Measurements from ENCODE around the gene PARVG.

The PARVG gene

DNA sequence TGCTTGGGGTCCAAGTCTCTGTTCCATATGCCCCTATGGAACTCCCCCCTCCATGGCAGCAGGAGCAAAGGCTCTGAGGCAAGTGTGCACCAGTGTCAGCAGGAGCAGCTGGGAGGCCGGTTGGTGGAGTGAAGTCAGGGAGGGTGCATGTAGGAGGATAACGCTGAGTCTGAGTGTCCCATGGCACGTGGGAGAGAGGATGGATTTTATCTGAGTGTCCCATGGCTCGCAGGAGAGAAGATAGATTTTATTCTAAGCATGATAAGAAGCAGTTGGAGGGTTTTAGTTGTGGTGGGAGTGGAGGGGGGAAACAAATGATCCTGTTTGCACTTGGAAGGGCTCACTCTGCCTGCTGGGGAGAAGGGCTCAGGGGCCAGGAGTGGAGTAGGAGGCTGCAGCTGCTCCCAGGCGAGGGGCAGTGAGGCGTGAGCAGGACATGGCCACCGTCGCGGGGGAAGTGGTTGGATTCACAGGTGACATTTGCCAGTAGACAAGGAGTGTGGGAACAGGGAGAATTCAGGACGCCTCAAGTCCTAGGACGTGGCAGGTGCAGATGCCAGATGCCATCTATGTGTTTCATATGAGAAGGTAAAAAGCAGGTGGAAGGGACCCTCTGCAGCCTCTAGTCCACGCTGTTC, 33.6 kb upstream of the PARVG start:
- Histone ChIP-seq H3K23ac (ENCODE audit: low read length) (no peak overlapping the region), H2AFZ (ENCODE audit: insufficient read depth, low read length, poor library complexity) (no peak overlapping the region), H3K79me2 (ENCODE audit: control insufficient read depth, insufficient read depth, low read length, poor library complexity) (no peaks in the 10 kb centered on the region), H2BK120ac (ENCODE audit: insufficient read depth, low read length, poor library complexity) (no peak overlapping the region), H4K8ac (ENCODE audit: low read depth, low read length) (no peak overlapping the region), H3K27me3 (ENCODE audit: insufficient read depth, low read length) (peaks cover 10% of the 10 kb centered on the region), H3K9ac (ENCODE audit: low read length) (no peak overlapping the region), H3K4me3 (ENCODE audit: low read depth, low read length) (no peak overlapping the region), H2AK5ac (ENCODE audit: low read length) (no peak overlapping the region), H2BK12ac (ENCODE audit: low read length) (no peak overlapping the region), H3K36me3 (ENCODE audit: control insufficient read depth in 1 of 2, insufficient read depth in 2 of 2, low read length in 2 of 2) (no peaks in the 10 kb centered on the region), H3K18ac (ENCODE audit: low read length) (no peak overlapping the region), H2BK5ac (ENCODE audit: low read depth, low read length, poor library complexity) (no peak overlapping the region), H4K91ac (ENCODE audit: low read depth, low read length) (no peak overlapping the region), H3K4me1 (ENCODE audit: control insufficient read depth in 1 of 2, insufficient read depth in 2 of 2, low read length in 2 of 2) (peaks cover 0 to 2% of the 10 kb centered on the region in 2 experiments), H3K27ac (ENCODE audit: low read depth, low read length) (no peak overlapping the region), H3K4ac (ENCODE audit: low read depth, low read length) (no peak overlapping the region), H4K12ac (ENCODE audit: low read depth, low read length) (no peak overlapping the region), H3K4me2 (ENCODE audit: low read length) (no peak overlapping the region), H3K79me1 (ENCODE audit: low read length) (no peaks in the 10 kb centered on the region), H3K14ac (ENCODE audit: low read length) (no peak overlapping the region), H3K9me3 (ENCODE audit: insufficient read depth, low read depth, low read length) (peaks cover 9% of the 10 kb centered on the region)
- WGBS (ENCODE audit: extremely low coverage, insufficient coverage, insufficient read length), result no CpG with 5 or more reads among the region's 12 CpGs
- no peak for DNase-seq

DNA sequence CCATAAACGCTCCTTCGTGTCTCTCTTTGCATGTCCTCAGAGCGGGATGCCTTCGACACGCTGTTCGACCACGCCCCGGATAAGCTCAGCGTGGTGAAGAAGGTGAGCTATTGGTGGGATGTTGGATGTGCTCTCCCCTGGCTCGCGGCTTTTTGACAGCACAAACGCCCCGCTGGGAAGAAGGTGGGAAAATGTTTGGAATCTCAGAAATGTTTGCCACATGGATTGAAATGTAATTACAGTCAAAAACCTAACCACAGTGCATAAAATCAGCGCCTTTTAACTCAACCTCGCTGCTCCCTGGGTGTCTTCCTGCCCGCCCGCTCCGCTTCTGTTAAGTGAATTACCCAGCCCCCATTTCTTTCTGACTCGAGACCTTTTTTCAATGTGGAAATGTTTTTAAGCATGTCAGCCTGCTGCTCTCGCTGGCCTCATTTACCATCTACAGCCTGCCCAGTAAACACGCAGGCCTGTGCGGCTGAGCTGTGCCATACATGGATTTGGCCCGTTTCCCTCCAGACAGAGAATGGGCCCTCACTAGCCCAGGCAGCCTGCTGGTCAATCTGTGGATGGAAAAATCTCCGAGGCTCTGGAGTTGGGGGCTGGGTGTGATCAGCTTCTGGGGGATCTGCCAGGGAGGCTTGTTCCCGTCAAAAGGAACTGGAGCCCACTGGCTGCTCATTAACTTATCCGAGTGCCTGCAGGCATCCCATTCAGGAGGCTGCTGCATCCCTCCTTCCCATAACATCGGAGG, 32.7 kb upstream of the PARVG start:
- H3K36me3 ChIP-seq (ENCODE audit: control insufficient read depth in 1 of 2, insufficient read depth in 2 of 2, low read length in 2 of 2), result no peaks in the 10 kb centered on the region
- H4K91ac ChIP-seq (ENCODE audit: low read depth, low read length), result no peak overlapping the region
- H3K4ac ChIP-seq (ENCODE audit: low read depth, low read length), result no peak overlapping the region
- H4K12ac ChIP-seq (ENCODE audit: low read depth, low read length), result peak overlapping the region; percentile 10
- H3K18ac ChIP-seq (ENCODE audit: low read length), result no peak overlapping the region
- H3K4me2 ChIP-seq (ENCODE audit: low read length), result no peak overlapping the region
- H3K27me3 ChIP-seq (ENCODE audit: insufficient read depth, low read length), result peaks cover 10% of the 10 kb centered on the region
- no peak overlapping the region for H2AK5ac ChIP-seq (ENCODE audit: low read length)
- H4K8ac ChIP-seq (ENCODE audit: low read depth, low read length), result no peak overlapping the region
- H3K9me3 ChIP-seq (ENCODE audit: insufficient read depth, low read depth, low read length), result peaks cover 9% of the 10 kb centered on the region
- no peak overlapping the region for H3K9ac ChIP-seq (ENCODE audit: low read length)
- no peaks in the 10 kb centered on the region for H3K79me2 ChIP-seq (ENCODE audit: control insufficient read depth, insufficient read depth, low read length, poor library complexity)
- WGBS (ENCODE audit: extremely low coverage, insufficient coverage, insufficient read length), result no CpG with 5 or more reads among the region's 27 CpGs
- DNase-seq, result no peak
- H3K27ac ChIP-seq (ENCODE audit: low read depth, low read length), result no peak overlapping the region
- no peak overlapping the region for H2BK12ac ChIP-seq (ENCODE audit: low read length)
- H2BK120ac ChIP-seq (ENCODE audit: insufficient read depth, low read length, poor library complexity), result no peak overlapping the region
- no peak overlapping the region for H2AFZ ChIP-seq (ENCODE audit: insufficient read depth, low read length, poor library complexity)
- peaks cover 0 to 2% of the 10 kb centered on the region in 2 experiments for H3K4me1 ChIP-seq (ENCODE audit: control insufficient read depth in 1 of 2, insufficient read depth in 2 of 2, low read length in 2 of 2)
- no peak overlapping the region for H3K14ac ChIP-seq (ENCODE audit: low read length)
- H3K4me3 ChIP-seq (ENCODE audit: low read depth, low read length), result no peak overlapping the region
- no peak overlapping the region for H3K23ac ChIP-seq (ENCODE audit: low read length)
- H2BK5ac ChIP-seq (ENCODE audit: low read depth, low read length, poor library complexity), result no peak overlapping the region
- H3K79me1 ChIP-seq (ENCODE audit: low read length), result no peaks in the 10 kb centered on the region

DNA sequence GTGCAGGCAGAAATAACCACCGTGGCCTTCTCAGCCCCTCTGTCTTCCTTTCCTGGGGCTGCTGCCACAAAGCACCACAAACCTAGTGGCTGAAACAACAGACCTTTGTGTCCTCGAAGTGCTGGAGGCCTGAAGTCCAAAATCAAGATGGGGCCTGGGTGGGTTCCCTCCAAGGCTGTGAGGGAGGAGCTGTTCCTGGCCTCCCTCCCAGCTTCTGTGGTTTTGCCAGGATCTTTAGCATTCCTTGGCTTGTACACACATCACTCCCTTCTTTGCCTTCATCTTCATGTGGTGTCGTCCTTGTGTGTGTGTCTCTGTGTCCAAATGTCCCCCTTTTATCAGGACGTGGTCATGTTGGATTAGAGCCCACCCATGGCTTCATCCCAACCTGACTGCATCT, 29.0 kb upstream of the PARVG start:
- H3K4me1 ChIP-seq (ENCODE audit: control insufficient read depth in 1 of 2, insufficient read depth in 2 of 2, low read length in 2 of 2), result peaks cover 0 to 2% of the 10 kb centered on the region in 2 experiments
- H3K4ac ChIP-seq (ENCODE audit: low read depth, low read length), result no peak overlapping the region
- DNase-seq, result no peak
- no peak overlapping the region for H4K12ac ChIP-seq (ENCODE audit: low read depth, low read length)
- H3K27me3 ChIP-seq (ENCODE audit: insufficient read depth, low read length), result peaks cover 10% of the 10 kb centered on the region
- no peak overlapping the region for H2BK12ac ChIP-seq (ENCODE audit: low read length)
- no peak overlapping the region for H4K91ac ChIP-seq (ENCODE audit: low read depth, low read length)
- no peak overlapping the region for H3K23ac ChIP-seq (ENCODE audit: low read length)
- no peak overlapping the region for H3K4me2 ChIP-seq (ENCODE audit: low read length)
- no peaks in the 10 kb centered on the region for H3K79me2 ChIP-seq (ENCODE audit: control insufficient read depth, insufficient read depth, low read length, poor library complexity)
- no peak overlapping the region for H3K9ac ChIP-seq (ENCODE audit: low read length)
- no peak overlapping the region for H2BK120ac ChIP-seq (ENCODE audit: insufficient read depth, low read length, poor library complexity)
- H4K8ac ChIP-seq (ENCODE audit: low read depth, low read length), result no peak overlapping the region
- no peak overlapping the region for H2AK5ac ChIP-seq (ENCODE audit: low read length)
- no peak overlapping the region for H3K27ac ChIP-seq (ENCODE audit: low read depth, low read length)
- H3K4me3 ChIP-seq (ENCODE audit: low read depth, low read length), result no peak overlapping the region
- no peak overlapping the region for H3K14ac ChIP-seq (ENCODE audit: low read length)
- no peaks in the 10 kb centered on the region for H3K36me3 ChIP-seq (ENCODE audit: control insufficient read depth in 1 of 2, insufficient read depth in 2 of 2, low read length in 2 of 2)
- WGBS (ENCODE audit: extremely low coverage, insufficient coverage, insufficient read length), result no CpG with 5 or more reads among the region's 4 CpGs
- peaks cover 7% of the 10 kb centered on the region for H3K9me3 ChIP-seq (ENCODE audit: insufficient read depth, low read depth, low read length)
- H2BK5ac ChIP-seq (ENCODE audit: low read depth, low read length, poor library complexity), result no peak overlapping the region
- H2AFZ ChIP-seq (ENCODE audit: insufficient read depth, low read length, poor library complexity), result no peak overlapping the region
- H3K79me1 ChIP-seq (ENCODE audit: low read length), result no peaks in the 10 kb centered on the region
- no peak overlapping the region for H3K18ac ChIP-seq (ENCODE audit: low read length)

DNA sequence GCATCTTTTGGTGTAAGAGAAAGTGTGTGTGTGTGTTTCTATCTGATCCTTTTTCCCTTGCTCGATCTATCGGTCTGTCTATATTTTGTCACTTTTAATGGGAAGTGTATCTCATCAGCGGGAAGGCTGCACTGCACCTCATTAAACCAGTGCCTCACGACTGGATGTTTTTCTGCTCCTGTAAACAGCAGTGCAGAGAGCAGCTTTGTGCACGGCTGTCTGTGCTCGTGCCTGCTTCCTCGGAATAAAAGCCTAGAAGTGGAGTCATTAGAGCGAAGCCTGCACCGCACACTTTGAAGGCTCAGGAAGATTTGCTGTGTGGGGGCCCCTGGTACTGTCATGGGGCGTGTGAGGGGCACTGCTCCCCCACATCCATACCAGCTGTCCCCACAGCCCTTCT, 27.0 kb upstream of the PARVG start:
- Histone ChIP-seq H2AFZ (ENCODE audit: insufficient read depth, low read length, poor library complexity) (no peak overlapping the region), H3K4me3 (ENCODE audit: low read depth, low read length) (no peak overlapping the region), H3K27ac (ENCODE audit: low read depth, low read length) (no peak overlapping the region), H3K9me3 (ENCODE audit: insufficient read depth, low read depth, low read length) (peaks cover 3% of the 10 kb centered on the region), H3K79me1 (ENCODE audit: low read length) (no peaks in the 10 kb centered on the region), H2BK120ac (ENCODE audit: insufficient read depth, low read length, poor library complexity) (no peak overlapping the region), H3K23ac (ENCODE audit: low read length) (no peak overlapping the region), H4K8ac (ENCODE audit: low read depth, low read length) (no peak overlapping the region), H3K4me1 (ENCODE audit: control insufficient read depth in 1 of 2, insufficient read depth in 2 of 2, low read length in 2 of 2) (peaks cover under 1 to 2% of the 10 kb centered on the region in 2 experiments), H3K4ac (ENCODE audit: low read depth, low read length) (no peak overlapping the region), H2BK5ac (ENCODE audit: low read depth, low read length, poor library complexity) (no peak overlapping the region), H4K12ac (ENCODE audit: low read depth, low read length) (no peak overlapping the region), H3K4me2 (ENCODE audit: low read length) (no peak overlapping the region), H3K14ac (ENCODE audit: low read length) (no peak overlapping the region), H3K27me3 (ENCODE audit: insufficient read depth, low read length) (no peaks in the 10 kb centered on the region), H4K91ac (ENCODE audit: low read depth, low read length) (no peak overlapping the region), H3K18ac (ENCODE audit: low read length) (no peak overlapping the region), H3K36me3 (ENCODE audit: control insufficient read depth in 1 of 2, insufficient read depth in 2 of 2, low read length in 2 of 2) (no peaks in the 10 kb centered on the region), H2BK12ac (ENCODE audit: low read length) (no peak overlapping the region), H2AK5ac (ENCODE audit: low read length) (no peak overlapping the region), H3K79me2 (ENCODE audit: control insufficient read depth, insufficient read depth, low read length, poor library complexity) (no peaks in the 10 kb centered on the region), H3K9ac (ENCODE audit: low read length) (no peak overlapping the region)
- no CpG with 5 or more reads among the region's 10 CpGs for WGBS (ENCODE audit: extremely low coverage, insufficient coverage, insufficient read length)
- no peak for DNase-seq

Data from trophoblast cell (in vitro differentiated cells and primary cell).